GM12878 (cell line): Measurements from ENCODE around the gene PDE7B. TPM values are rescaled to one million over a fixed set of nuclear protein-coding genes. Genes with fewer than 3 reads are reported as not detected.

Source experiments
- ATAC-seq: fragments of 200-7000 bp; cut with Tn5 transposase; 3 replicates; pipeline ENCODE4 v1.9.1; 2020; ENCODE audit warnings: mild to moderate bottlenecking, moderate library complexity
- BruUV-seq: library from RNA; stranded (reverse); fragments of 400-500 nt; replicated peaks from 2 replicates; lab custom pipeline; 2021; lab: Mats Ljungman, UMichigan
- CTCF ChIA-PET: fragments of 300-600 bp; sonication (Branson Sonifier 250); formaldehyde crosslinking; extraction: SDS; loops from one replicate; lab custom pipeline; 2021; ENCODE audit warnings: inconsistent platforms; lab: Yijun Ruan, JAX
- POLR2A ChIA-PET: fragments of 350-600 bp; formaldehyde crosslinking; extraction: SDS; loops from one replicate; lab custom pipeline; 2021; ENCODE audit warnings: inconsistent platforms; lab: Charles Lee
- RAD21 ChIA-PET: fragments of 300-600 bp; sonication (Branson Sonifier 250); formaldehyde crosslinking; loops from one replicate; lab custom pipeline; 2023; ENCODE audit warnings: antibody characterized with exemption; ENCODE audit not compliant: unreplicated experiment; lab: Charles Lee
- SMC1A ChIA-PET: fragments of 300-600 bp; sonication (Branson Sonifier 250); formaldehyde crosslinking; loops from one replicate; lab custom pipeline; 2023; ENCODE audit not compliant: unreplicated experiment, uncharacterized antibody; lab: Charles Lee
- DNase-seq: peaks from one replicate; pipeline ENCODE4 v3.0.0-alpha.2; 2011; ENCODE audit warnings: low read depth, low spot score
- FAIRE-seq: peaks from 3 replicates; lab custom pipeline; 2011; peaks lifted over from hg19 to GRCh38; lab: Jason Lieb, UNC
- H2AFZ ChIP-seq: 2 replicates; pipeline ENCODE4 v1.6.0; 2011; ENCODE audit warnings: low read depth, low read length, control low read depth; ENCODE audit not compliant: control insufficient read depth
- H3K27ac ChIP-seq: 2 replicates; pipeline ENCODE4 v1.5.1; 2011; ENCODE audit warnings: control low read depth; ENCODE audit not compliant: control insufficient read depth, insufficient read depth
- H3K27me3 ChIP-seq, 2 experiments: replicated peaks in 1 of 2; 2 replicates each; pipeline versions ENCODE4 v1.6.0 to v1.6.1; 2011; ENCODE audit warnings: low read length in 1 of 2; ENCODE audit not compliant: control insufficient read depth in 2 of 2, insufficient read depth in 2 of 2
- H3K36me3 ChIP-seq, 2 experiments: 2 replicates each; pipeline ENCODE4 v1.5.1; 2011; ENCODE audit warnings: low read length in 1 of 2; ENCODE audit not compliant: control insufficient read depth in 2 of 2, insufficient read depth in 2 of 2
- H3K4me1 ChIP-seq: 2 replicates; pipeline ENCODE4 v1.6.1; 2011; ENCODE audit warnings: mild to moderate bottlenecking, low read length, moderate library complexity, mixed read lengths; ENCODE audit not compliant: control insufficient read depth, insufficient read depth
- H3K4me2 ChIP-seq: 2 replicates; pipeline ENCODE4 v1.6.0; 2011; ENCODE audit warnings: control low read depth; ENCODE audit not compliant: control insufficient read depth, insufficient read depth
- H3K4me3 ChIP-seq: fragments of 200-600 bp; sonication (generic); 2 replicates; pipeline ENCODE4 v1.5.1; 2016
- H3K79me2 ChIP-seq: 2 replicates; pipeline ENCODE4 v1.6.0; 2011; ENCODE audit warnings: low read length; ENCODE audit not compliant: control insufficient read depth, insufficient read depth
- H3K9ac ChIP-seq: 2 replicates; pipeline ENCODE4 v1.8.0; 2011; ENCODE audit warnings: low read length, control low read depth, mixed read lengths; ENCODE audit not compliant: control insufficient read depth, insufficient read depth
- H3K9me3 ChIP-seq: replicated peaks from 3 replicates; pipeline ENCODE4 v1.5.1; 2011; ENCODE audit warnings: mild to moderate bottlenecking, low read length; ENCODE audit not compliant: control insufficient read depth, insufficient read depth
- H4K20me1 ChIP-seq: 2 replicates; pipeline ENCODE4 v1.6.0; 2011; ENCODE audit not compliant: control insufficient read depth, insufficient read depth
- ELK1 ChIP-seq: IDR thresholded peaks from 2 replicates; pipeline ENCODE4 v1.6.1; 2012; ENCODE audit warnings: low read depth, low read length, improper control_type of control experiment
- FOS ChIP-seq: IDR thresholded peaks from 3 replicates; pipeline ENCODE4 v1.6.1; 2011; ENCODE audit warnings: borderline replicate concordance; ENCODE audit not compliant: insufficient read length; ENCODE audit errors: extremely low read depth
- HDAC6 ChIP-seq: fragments of 200-600 bp; sonication (generic); IDR thresholded peaks from one replicate; pipeline ENCODE4 v1.8.0; 2017; ENCODE audit warnings: antibody characterized with exemption; ENCODE audit not compliant: unreplicated experiment
- JUNB ChIP-seq: IDR thresholded peaks from 2 replicates; pipeline ENCODE4 v1.6.1; 2016; ENCODE audit warnings: antibody characterized with exemption, mild to moderate bottlenecking
- KLF5 ChIP-seq: fragments of 450-650 bp; IDR thresholded peaks from 2 replicates; pipeline ENCODE4 v1.6.1; 2014; ENCODE audit warnings: mild to moderate bottlenecking; ENCODE audit not compliant: partially characterized antibody
- MLLT1 ChIP-seq: fragments of 450-650 bp; IDR thresholded peaks from 2 replicates; pipeline ENCODE4 v1.6.1; 2016; ENCODE audit warnings: mild to moderate bottlenecking
- NR2F1 ChIP-seq: fragments of 450-650 bp; conservative IDR thresholded peaks from 2 replicates; pipeline ENCODE4 v1.6.1; 2017; ENCODE audit warnings: mild to moderate bottlenecking
- POLR2AphosphoS5 ChIP-seq: IDR thresholded peaks from 2 replicates; pipeline ENCODE4 v1.6.1; 2011; ENCODE audit warnings: mild to moderate bottlenecking, low read length, inconsistent platforms
- RFX5 ChIP-seq: IDR thresholded peaks from 2 replicates; pipeline ENCODE4 v1.6.1; 2011; ENCODE audit warnings: low read depth, low read length, improper control_type of control experiment
- SREBF2 ChIP-seq: IDR thresholded peaks from 2 replicates; pipeline ENCODE4 v1.6.1; 2012; ENCODE audit warnings: mild to moderate bottlenecking, low read length
- TARDBP ChIP-seq: IDR thresholded peaks from 2 replicates; pipeline ENCODE4 v1.6.1; 2016; ENCODE audit warnings: borderline replicate concordance
- YY1 ChIP-seq: IDR thresholded peaks from 2 replicates; pipeline ENCODE4 v1.6.1; 2011; ENCODE audit warnings: low read depth, mild to moderate bottlenecking, low read length
- ZZZ3 ChIP-seq: IDR thresholded peaks from 2 replicates; pipeline ENCODE4 v1.6.1; 2011; ENCODE audit warnings: low read depth; ENCODE audit not compliant: control insufficient read depth, insufficient read length
- WGBS: methylation state at CpG from one replicate; pipeline ENCODE4 v1.1.6; 2016; ENCODE audit warnings: low lambda C conversion rate; ENCODE audit not compliant: insufficient replicate concordance, insufficient coverage; ENCODE audit errors: missing lambda C conversion rate; 5-methylcytosine and 5-hydroxymethylcytosine counted together
- in situ Hi-C: fragments of 300-500 bp; cut with MboI; formaldehyde crosslinking; loops from 9 replicates; pipeline ENCODE4 v1.14.3; 2018; ENCODE audit warnings: mixed read lengths
- intact Hi-C: fragments of 100-400 bp; cut with micrococcal nuclease; formaldehyde crosslinking; loops from one replicate; pipeline ENCODE4 v1.14.2; 2022; ENCODE audit not compliant: unreplicated experiment
- polyA plus RNA-seq, 11 experiments: library from polyadenylated mRNA; depleted of rRNA in 4 of 11; unstranded in 6 of 11; stranded (reverse) in 5 of 11; fragments of >200 nt; fragmentation: Nextera tagmentation in 4 of 11; fragmentation: Illumina TruSeq in 1 of 11; extraction: Ambion mirVana in 4 of 11; extraction: Trizol in 1 of 11; gene quantifications; 1 replicate in 1 of 11; 2 replicates in 10 of 11; pipeline versions ENCODE4 v1.2.1 to v1.2.3, GENCODE V29; 2011 to 2016; ENCODE audit warnings: inconsistent platforms in 2 of 11, missing spikeins in 2 of 11, low read depth in 1 of 11
- total RNA-seq, 4 experiments: library from RNA; depleted of rRNA in 3 of 4; stranded (reverse); fragments of >200 nt in 3 of 4; fragmentation: Illumina TruSeq in 1 of 4; extraction: Trizol in 1 of 4; gene quantifications; 2 replicates each; pipeline versions ENCODE4 v1.2.1 to v1.2.3, GENCODE V29; 2013 to 2021
- TF ChIP-seq, protein P1 (sequence below): IDR thresholded peaks from 2 replicates; pipeline ENCODE4 v1.6.1; 2011; ENCODE audit warnings: low read depth, mild to moderate bottlenecking, low read length, moderate library complexity, borderline replicate concordance; ENCODE audit errors: extremely low read depth

PDE7B gene
- total and polyA plus RNA-seq, 10 of the 15 experiments (the other 5 are each of a cell fraction or from before 2014, with no cell fraction given), result not detected

- TF ChIP-seq ZZZ3 (no peak), HDAC6 (no peak), SREBF2 (no peak), NR2F1 (no peak), TARDBP (no peak), ELK1 (no peak), JUNB (no peak), KLF5 (no peak), RFX5 (no peak), FOS (no peak), POLR2AphosphoS5 (no peak), MLLT1 (no peak), YY1 (no peak)
- TF ChIP-seq, protein P1, sequence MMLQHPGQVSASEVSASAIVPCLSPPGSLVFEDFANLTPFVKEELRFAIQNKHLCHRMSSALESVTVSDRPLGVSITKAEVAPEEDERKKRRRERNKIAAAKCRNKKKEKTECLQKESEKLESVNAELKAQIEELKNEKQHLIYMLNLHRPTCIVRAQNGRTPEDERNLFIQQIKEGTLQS, result no peak
- RAD21 ChIA-PET, result no interaction called here
- Histone ChIP-seq H3K9me3 (no peaks in the 10 kb centered on the region), H3K27me3 (no peaks in the 10 kb centered on the region; a peak in 1 of 4 replicates), H3K79me2 (no peaks in the 10 kb centered on the region), H3K4me3 (no peak overlapping the region), H3K4me1 (no peaks in the 10 kb centered on the region), H3K9ac (no peak overlapping the region), H4K20me1 (no peaks in the 10 kb centered on the region), H3K4me2 (no peak overlapping the region), H2AFZ (no peak overlapping the region), H3K36me3 (no peaks in the 10 kb centered on the region), H3K27ac (no peak overlapping the region)
- intact Hi-C loops (no loop called here), in situ Hi-C loops (no loop called here)
- CTCF ChIA-PET, result no interaction called here
- no peak for FAIRE-seq
- no peak for DNase-seq
- SMC1A ChIA-PET, result no interaction called here
- WGBS, result 31% methylated on average over 1 of the region's 1 CpG
- POLR2A ChIA-PET, result no interaction called here
- no peak for ATAC-seq
- BruUV-seq, result no TSS peak
Observed at GRCh38 chr6:136181512-136181833, 330.0 kb downstream of the PDE7B start.
